AG09319 (cell line): ENCODE measurements around the gene NUDT13.
A peak's percentile ranks its signal among the peaks of the same experiment; 100 is the strongest.

Experiments used
- DNase-seq: peaks from one replicate; pipeline ENCODE4 v3.0.0-alpha.2; 2010; ENCODE audit warnings: low read depth; ENCODE audit errors: extremely low read depth
- TF ChIP-seq, protein P1 (sequence below): IDR thresholded peaks from 2 replicates; pipeline ENCODE4 v1.5.1; 2011; ENCODE audit warnings: low read depth, mild to moderate bottlenecking, inconsistent platforms, low read length, moderate library complexity

The NUDT13 gene

DNA sequence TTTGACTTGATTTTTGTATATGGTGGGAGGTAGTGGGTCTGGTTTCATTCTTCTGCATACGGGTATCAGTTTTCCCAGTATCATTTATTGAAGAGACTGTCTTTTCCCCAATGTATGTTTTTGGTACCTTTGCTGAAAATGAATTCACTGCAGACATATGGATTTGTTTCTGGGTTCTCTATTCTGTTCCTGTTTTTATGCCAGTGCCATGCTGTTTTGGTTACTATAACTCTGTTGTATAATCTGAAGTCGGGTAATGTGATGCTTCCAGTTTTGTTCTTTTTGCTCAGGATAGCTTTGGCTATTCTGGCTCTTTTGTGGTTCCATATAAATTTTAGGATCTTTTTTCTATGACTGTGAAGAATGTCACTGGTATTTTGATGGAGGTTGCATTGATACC, 56.7 kb downstream of the NUDT13 start:
- DNase-seq: no peak
- TF ChIP-seq, protein P1, sequence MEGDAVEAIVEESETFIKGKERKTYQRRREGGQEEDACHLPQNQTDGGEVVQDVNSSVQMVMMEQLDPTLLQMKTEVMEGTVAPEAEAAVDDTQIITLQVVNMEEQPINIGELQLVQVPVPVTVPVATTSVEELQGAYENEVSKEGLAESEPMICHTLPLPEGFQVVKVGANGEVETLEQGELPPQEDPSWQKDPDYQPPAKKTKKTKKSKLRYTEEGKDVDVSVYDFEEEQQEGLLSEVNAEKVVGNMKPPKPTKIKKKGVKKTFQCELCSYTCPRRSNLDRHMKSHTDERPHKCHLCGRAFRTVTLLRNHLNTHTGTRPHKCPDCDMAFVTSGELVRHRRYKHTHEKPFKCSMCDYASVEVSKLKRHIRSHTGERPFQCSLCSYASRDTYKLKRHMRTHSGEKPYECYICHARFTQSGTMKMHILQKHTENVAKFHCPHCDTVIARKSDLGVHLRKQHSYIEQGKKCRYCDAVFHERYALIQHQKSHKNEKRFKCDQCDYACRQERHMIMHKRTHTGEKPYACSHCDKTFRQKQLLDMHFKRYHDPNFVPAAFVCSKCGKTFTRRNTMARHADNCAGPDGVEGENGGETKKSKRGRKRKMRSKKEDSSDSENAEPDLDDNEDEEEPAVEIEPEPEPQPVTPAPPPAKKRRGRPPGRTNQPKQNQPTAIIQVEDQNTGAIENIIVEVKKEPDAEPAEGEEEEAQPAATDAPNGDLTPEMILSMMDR: no peak

GRCh38 chr10:73167458-73167782, 57.2 kb downstream of the NUDT13 start:
- TF ChIP-seq, protein P1: no peak
- DNase-seq: no peak

DNA sequence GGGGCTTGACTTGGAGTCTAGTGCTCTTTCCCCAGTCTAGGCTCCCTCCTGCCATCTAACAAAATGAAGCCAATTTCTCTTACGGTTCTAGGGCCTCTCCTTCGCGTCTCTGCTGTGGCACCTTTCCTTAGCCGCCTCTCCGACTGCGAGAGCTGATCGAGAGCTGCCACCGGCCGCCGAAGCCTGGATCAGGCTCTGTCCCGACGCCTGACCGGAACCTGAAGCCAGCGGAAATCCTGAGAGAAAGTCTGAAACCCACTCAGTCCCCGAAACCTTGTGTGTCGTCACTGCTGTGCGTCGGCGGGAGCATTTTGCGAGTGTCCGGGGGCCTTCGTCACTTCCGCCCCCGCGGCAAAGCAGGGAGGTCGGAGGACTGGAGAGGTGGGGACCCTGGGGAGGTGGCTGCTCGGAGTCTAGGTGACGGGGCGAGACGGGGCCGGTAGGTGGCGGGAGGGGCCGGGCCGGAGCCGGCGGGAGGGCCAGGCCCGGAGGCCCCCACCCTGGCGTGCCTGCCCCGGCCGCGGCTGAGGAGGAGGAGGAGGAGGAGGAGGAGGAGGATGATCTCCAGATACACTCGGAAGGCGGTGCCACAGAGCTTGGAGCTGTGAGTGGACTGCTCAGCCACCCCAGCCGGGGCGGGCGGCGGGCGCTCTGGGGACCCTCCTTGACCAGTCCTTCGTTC, 57.7 kb downstream of the NUDT13 start, which contains the start of the genes ECD and FAM149B1:
ECD (minus strand) TSS at position 226 of the 682 bp plus-strand sequence. CDS start 4,071 bp downstream, outside the sequence.
FAM149B1 (plus strand) TSS at position 337 of the 682 bp plus-strand sequence; CDS start at position 558, 221 bp downstream.
- TF ChIP-seq, protein P1: no peak
- DNase-seq: peak; percentile 77

DNA sequence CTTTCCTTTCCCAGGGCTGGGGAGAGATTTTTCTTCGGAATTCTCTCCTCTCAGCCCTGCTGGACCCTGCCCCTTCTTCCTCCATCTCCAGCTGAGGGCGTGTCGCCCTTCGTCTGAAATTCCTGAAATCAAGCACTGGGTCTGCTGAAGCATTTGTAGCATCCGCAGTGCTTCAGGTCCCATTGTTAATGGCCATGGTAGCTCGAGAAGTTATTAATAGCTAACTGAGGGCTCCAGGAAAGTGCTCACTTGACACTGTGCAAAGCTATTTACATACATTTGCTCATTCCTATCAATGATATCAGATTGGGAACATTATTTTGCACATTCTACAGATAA, 58.2 kb downstream of the NUDT13 start:
- no peak for DNase-seq
- TF ChIP-seq, protein P1: no peak

DNA sequence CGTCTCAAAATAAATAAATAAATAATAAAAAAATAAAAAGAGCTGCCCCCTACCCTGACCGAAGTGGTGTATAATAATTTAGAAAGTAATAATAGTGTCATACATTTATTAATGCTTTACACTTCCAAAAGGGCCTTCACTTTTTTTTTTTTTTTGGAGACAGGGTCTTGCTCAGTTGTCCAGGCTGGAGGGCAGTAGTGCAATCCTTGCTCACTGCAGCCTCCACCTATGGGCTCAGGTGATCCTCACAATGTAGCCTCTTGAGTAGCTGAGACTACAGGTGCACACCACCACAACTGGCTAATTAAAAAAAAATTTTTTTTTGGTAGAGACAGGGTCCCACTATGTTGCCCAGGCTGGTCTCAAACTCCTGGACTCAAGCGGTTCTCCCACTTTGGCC, 59.1 kb downstream of the NUDT13 start:
- TF ChIP-seq, protein P1: no peak

DNA sequence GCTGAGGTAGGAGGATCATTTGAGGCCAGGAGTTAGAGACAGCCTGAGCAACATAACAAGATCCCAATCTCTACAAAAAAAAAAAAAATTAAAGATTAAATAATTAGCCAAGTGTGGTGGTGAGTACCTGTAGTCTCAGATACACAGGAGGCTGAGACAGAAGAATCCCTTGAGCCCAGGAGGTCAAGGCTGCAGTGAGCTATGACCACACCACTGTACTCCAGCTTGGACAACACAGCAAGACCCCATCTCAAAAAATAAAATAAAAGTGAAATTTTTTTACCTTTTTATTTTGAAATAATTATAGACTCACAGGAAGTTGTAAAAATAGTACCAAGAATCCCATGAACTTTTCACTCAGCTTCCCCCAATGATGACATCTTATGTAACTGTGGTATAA, 62.6 kb downstream of the NUDT13 start:
- DNase-seq: no peak
- TF ChIP-seq, protein P1: no peak

More for the DNA sequence above, 59.1 kb downstream of the NUDT13 start:
- DNase-seq: no peak

DNA sequence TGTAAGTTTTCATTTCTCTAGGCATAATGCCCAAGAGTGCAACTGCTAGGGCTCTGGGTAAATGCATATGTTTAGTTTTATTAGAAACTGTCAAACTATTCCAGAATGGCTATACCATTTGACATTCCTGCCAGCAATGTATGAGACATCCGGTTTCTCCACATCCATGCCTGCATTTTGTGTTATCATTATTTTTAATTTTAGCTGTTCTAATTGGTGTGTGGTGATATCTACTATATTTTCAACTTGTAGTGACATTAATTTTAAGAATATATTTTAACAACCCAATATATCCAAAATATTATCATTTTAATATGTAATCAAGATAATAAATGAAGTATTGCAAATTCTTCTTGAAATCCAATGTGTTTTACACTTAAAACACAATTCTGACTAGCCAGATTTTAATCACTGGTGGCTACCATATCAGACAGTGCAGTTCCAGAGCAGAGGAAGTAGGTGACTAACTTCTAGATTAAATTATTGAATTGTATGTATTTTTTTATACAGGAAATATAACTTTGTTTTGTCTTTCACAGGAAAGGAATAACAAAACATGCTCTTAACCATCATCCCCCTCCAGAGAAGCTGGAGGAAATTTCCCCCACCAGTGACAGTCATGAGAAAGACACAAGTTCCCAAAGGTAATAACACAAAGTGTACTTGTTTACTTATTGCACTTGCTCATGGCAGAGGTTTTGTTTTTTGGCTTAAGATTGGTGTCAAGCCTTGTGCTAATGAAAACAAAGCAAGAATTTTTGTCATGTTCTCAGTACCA, 64.1 kb downstream of the NUDT13 start:
- DNase-seq: no peak
- TF ChIP-seq, protein P1: no peak
